Activated CD4-positive, alpha-beta T cell treated with anti-CD3 and anti-CD28 coated beads, Interleukin-2, Interleukin-4, amounts not matched to agents 100 ng/mL and 50 ng/mL, durations not matched to agents 16 hours and 8 hours (primary cell): Measurements from ENCODE around the gene SAYSD1.

Source experiments
- DNase-seq: peaks from one replicate; pipeline ENCODE4 v3.0.0-alpha.2; 2020; ENCODE audit warnings: low spot score

The SAYSD1 gene

GRCh38 chr6:39058471-39059147 is 56.4 kb downstream of the SAYSD1 start:
- no peak for DNase-seq

GRCh38 chr6:39057251-39058155 is 57.5 kb downstream of the SAYSD1 start:
- no peak for DNase-seq

- DNase-seq, result no peak
Measured at GRCh38 chr6:39056681-39057080, 58.3 kb downstream of the SAYSD1 start.

GRCh38 chr6:39056191-39056590 is 58.8 kb downstream of the SAYSD1 start:
- DNase-seq, result no peak

- DNase-seq, result no peak
Measured at GRCh38 chr6:39055661-39056060, 59.3 kb downstream of the SAYSD1 start.

- DNase-seq, result no peak
Measured at GRCh38 chr6:39054577-39055142, 60.3 kb downstream of the SAYSD1 start.
